ENCODE data around the gene VARS2. TPM values are rescaled to one million over a fixed set of nuclear protein-coding genes. Genes with fewer than 3 reads are reported as not detected.

Gene VARS2
- total and polyA plus RNA-seq, 9 of the 15 experiments (the other 6 are each of a cell fraction or from before 2014, with no cell fraction given) = 1.6 to 53.6 (median 29.9) TPM

DNA sequence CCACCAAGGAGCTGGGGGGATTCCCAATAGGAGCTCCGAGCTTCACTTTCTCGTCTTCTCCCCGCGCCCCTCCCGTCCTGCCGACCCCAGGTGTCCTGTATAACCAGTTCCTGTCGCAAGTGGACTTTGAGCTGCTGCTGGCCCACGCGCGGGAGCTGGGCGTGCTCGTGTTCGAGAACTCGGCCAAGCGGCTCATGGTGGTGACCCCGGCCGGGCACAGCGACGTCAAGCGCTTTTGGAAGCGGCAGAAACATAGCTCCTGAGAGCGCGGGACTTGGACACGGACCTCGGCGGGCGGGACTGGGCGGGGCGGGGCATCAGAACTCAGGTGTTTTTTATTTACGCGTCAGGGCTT, 340 bp upstream of the VARS2 start:
- ChIA-PET CTCF (ENCODE audit: low intra/inter-chr PET ratio) (interaction anchor here (0.7 to 3.7 kb wide), 8 partner anchors 85 to 433 kb away, joined by 3 to 34 read pairs (median 5); no protein-coding TSS in a partner anchor), POLR2A (interaction anchor here (0.6 to 3.5 kb wide), 16 partner anchors 9 to 616 kb away, joined by 3 to 11 read pairs (median 3); no protein-coding TSS in a partner anchor)
- intact Hi-C loops (cut with micrococcal nuclease) (loop anchor here (1.0 to 2.0 kb wide), 3 partner anchors 37 to 129 kb away; no protein-coding TSS in a partner anchor), in situ Hi-C loops (cut with MboI) (loop anchor here (10.0 kb wide), 1 partner anchor 461 kb away; no protein-coding TSS in a partner anchor)
- Histone ChIP-seq H3K36me3 (ENCODE audit: control insufficient read depth, insufficient read depth, low read length) (peaks cover 78% of the 10 kb centered on the region), H3K9ac (ENCODE audit: insufficient read depth in 1 of 2, low read depth in 2 of 2, low read length in 2 of 2) (peak overlapping the region in 1 of 2 experiments; percentile 22; a peak in 1 of 4 replicates), H2AFZ (ENCODE audit: low read depth, low read length) (peak overlapping the region; percentile 30; the same call in 1 of the 2 replicates), H3K9me3 (replicated peaks; ENCODE audit: control insufficient read depth, insufficient read depth, low read depth, low read length) (no peaks in the 10 kb centered on the region), H3K4me3 (no peak overlapping the region), H4K20me1 (replicated peaks; ENCODE audit: control insufficient read depth, insufficient read depth, low read length) (no peaks in the 10 kb centered on the region), H3K27me3 (ENCODE audit: control insufficient read depth in 2 of 2, insufficient read depth in 2 of 2, low read length in 2 of 2) (no peaks in the 10 kb centered on the region), H3K4me2 (ENCODE audit: insufficient read depth, low read length) (no peak overlapping the region), H3K79me2 (ENCODE audit: control insufficient read depth, insufficient read depth, low read length) (peaks cover 15% of the 10 kb centered on the region), H3K27ac (ENCODE audit: extremely low read depth, low read depth, low read length) (no peak overlapping the region), H3K4me1 (replicated peaks in 1 of 2; ENCODE audit: control insufficient read depth in 2 of 2, insufficient read depth in 2 of 2, low read length in 2 of 2) (peaks cover 21 to 32% of the 10 kb centered on the region in 2 experiments), H3K9me1 (ENCODE audit: control insufficient read depth, insufficient read depth, low read length) (no peaks in the 10 kb centered on the region)
- ATAC-seq = no peak
- WGBS (ENCODE audit: insufficient coverage, low coverage, missing lambda C conversion rate) = 74% methylated on average over 22 of the region's 31 CpGs
- no TSS peak for BruUV-seq (replicated peaks)
- FAIRE-seq = no peak
- DNase-seq (ENCODE audit: extremely low read depth in 1 of 4, low spot score in 3 of 4) = no peak
- TF ChIP-seq SP1 (CRISPR knock-in tag; IDR thresholded peaks at IDR 0.05) = no peak
- TF ChIP-seq ZNF354B (CRISPR knock-in tag; IDR thresholded peaks at IDR 0.05) = no peak
- TF ChIP-seq, protein P1, sequence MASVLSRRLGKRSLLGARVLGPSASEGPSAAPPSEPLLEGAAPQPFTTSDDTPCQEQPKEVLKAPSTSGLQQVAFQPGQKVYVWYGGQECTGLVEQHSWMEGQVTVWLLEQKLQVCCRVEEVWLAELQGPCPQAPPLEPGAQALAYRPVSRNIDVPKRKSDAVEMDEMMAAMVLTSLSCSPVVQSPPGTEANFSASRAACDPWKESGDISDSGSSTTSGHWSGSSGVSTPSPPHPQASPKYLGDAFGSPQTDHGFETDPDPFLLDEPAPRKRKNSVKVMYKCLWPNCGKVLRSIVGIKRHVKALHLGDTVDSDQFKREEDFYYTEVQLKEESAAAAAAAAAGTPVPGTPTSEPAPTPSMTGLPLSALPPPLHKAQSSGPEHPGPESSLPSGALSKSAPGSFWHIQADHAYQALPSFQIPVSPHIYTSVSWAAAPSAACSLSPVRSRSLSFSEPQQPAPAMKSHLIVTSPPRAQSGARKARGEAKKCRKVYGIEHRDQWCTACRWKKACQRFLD (CRISPR knock-in tag; IDR thresholded peaks at IDR 0.05) = 0 out of 2 replicates have a peak, but pooled peaks have one; percentile 25
- TF ChIP-seq, protein P2, sequence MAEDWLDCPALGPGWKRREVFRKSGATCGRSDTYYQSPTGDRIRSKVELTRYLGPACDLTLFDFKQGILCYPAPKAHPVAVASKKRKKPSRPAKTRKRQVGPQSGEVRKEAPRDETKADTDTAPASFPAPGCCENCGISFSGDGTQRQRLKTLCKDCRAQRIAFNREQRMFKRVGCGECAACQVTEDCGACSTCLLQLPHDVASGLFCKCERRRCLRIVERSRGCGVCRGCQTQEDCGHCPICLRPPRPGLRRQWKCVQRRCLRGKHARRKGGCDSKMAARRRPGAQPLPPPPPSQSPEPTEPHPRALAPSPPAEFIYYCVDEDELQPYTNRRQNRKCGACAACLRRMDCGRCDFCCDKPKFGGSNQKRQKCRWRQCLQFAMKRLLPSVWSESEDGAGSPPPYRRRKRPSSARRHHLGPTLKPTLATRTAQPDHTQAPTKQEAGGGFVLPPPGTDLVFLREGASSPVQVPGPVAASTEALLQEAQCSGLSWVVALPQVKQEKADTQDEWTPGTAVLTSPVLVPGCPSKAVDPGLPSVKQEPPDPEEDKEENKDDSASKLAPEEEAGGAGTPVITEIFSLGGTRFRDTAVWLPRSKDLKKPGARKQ (CRISPR knock-in tag; IDR thresholded peaks at IDR 0.05) = peak; percentile 96
- peak; percentile 77; the same call in 1 of the 2 replicates for TF ChIP-seq THRAP3 (IDR thresholded peaks at IDR 0.05; ENCODE audit: borderline replicate concordance)
- no peak for TF ChIP-seq ZNF79 (CRISPR knock-in tag; IDR thresholded peaks at IDR 0.05; ENCODE audit: low read depth)
- TF ChIP-seq HDAC8 (tag; IDR thresholded peaks at IDR 0.05) = no peak
- TF ChIP-seq, protein P3, sequence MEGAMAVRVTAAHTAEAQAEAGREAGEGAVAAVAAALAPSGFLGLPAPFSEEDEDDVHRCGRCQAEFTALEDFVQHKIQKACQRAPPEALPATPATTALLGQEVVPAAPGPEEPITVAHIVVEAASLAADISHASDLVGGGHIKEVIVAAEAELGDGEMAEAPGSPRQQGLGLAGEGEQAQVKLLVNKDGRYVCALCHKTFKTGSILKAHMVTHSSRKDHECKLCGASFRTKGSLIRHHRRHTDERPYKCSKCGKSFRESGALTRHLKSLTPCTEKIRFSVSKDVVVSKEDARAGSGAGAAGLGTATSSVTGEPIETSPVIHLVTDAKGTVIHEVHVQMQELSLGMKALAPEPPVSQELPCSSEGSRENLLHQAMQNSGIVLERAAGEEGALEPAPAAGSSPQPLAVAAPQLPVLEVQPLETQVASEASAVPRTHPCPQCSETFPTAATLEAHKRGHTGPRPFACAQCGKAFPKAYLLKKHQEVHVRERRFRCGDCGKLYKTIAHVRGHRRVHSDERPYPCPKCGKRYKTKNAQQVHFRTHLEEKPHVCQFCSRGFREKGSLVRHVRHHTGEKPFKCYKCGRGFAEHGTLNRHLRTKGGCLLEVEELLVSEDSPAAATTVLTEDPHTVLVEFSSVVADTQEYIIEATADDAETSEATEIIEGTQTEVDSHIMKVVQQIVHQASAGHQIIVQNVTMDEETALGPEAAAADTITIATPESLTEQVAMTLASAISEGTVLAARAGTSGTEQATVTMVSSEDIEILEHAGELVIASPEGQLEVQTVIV (CRISPR knock-in tag; IDR thresholded peaks at IDR 0.05; ENCODE audit: borderline replicate concordance) = no peak
- no peak for TF ChIP-seq ETV1 (tag; conservative IDR thresholded peaks at IDR 0.05; ENCODE audit: low read depth)
- TF ChIP-seq, protein P4, sequence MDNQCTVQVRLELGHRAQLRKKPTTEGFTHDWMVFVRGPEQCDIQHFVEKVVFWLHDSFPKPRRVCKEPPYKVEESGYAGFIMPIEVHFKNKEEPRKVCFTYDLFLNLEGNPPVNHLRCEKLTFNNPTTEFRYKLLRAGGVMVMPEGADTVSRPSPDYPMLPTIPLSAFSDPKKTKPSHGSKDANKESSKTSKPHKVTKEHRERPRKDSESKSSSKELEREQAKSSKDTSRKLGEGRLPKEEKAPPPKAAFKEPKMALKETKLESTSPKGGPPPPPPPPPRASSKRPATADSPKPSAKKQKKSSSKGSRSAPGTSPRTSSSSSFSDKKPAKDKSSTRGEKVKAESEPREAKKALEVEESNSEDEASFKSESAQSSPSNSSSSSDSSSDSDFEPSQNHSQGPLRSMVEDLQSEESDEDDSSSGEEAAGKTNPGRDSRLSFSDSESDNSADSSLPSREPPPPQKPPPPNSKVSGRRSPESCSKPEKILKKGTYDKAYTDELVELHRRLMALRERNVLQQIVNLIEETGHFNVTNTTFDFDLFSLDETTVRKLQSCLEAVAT (IDR thresholded peaks at IDR 0.05) = peak in 1 of 2 experiments; percentile 97; a peak in 2 of 4 replicates
- TF ChIP-seq TAF7 (tag; IDR thresholded peaks at IDR 0.05) = no peak
- TF ChIP-seq PRPF4 (IDR thresholded peaks at IDR 0.05; ENCODE audit: insufficient read depth, low read depth, low read length, poor library complexity, severe bottlenecking) = peak; percentile 83
- TF ChIP-seq ZNF165 (CRISPR knock-in tag; IDR thresholded peaks at IDR 0.05; ENCODE audit: borderline replicate concordance) = no peak
- TF ChIP-seq ZNF408 (CRISPR knock-in tag; IDR thresholded peaks at IDR 0.05; ENCODE audit: low read depth) = 0 out of 2 replicates have a peak, but pooled peaks have one; percentile 2
- TF ChIP-seq, protein P5, sequence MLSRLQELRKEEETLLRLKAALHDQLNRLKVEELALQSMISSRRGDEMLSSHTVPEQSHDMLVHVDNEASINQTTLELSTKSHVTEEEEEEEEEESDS (CRISPR knock-in tag; IDR thresholded peaks at IDR 0.05) = no peak

All from K562 (cell line).